HG03135 (cell line): ENCODE results near the gene TRIP6.
A peak's percentile ranks its signal among the peaks of the same experiment; 100 is the strongest.

Experiments used
- ATAC-seq: cut with Tn5 transposase; IDR thresholded peaks from one replicate; pipeline ENCODE4 v1.9.1; 2021; ENCODE audit warnings: mild to moderate bottlenecking, moderate library complexity; ENCODE audit not compliant: unreplicated experiment

The TRIP6 gene

DNA sequence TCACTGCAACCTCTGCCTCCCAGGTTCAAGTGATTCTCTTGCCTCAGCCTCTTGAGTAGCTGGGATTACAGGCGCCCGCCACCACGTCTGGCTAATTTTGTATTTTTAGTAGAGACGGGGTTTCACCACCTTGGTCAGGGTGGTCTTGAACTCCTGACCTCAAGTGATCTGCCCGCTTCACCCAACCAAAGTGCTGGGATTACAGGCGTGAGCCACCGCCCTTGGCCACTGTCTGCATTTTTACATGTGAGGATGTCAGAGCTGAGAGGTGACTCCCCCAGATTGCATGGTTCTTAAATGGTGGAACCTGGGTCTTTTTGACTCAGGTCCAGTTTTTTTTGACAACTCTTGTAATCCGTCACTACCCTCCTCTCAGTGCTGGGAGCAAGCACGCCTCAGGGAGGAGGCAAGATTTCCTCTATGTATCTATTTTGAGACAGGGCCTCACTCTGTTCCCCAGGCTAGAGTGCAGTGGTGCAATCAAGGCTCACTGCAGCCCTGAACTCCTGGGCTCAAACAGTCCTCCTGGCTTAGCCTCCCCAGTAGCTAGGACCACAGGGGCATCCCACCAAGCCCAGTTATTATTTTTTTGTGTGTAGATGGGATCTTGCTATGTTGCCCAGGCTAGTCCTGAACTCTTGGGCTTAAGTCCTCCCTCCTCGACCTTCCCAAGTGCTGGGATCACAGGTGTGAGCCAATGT lies 6.6 kb downstream of the TRIP6 start:
- no peak for ATAC-seq

DNA sequence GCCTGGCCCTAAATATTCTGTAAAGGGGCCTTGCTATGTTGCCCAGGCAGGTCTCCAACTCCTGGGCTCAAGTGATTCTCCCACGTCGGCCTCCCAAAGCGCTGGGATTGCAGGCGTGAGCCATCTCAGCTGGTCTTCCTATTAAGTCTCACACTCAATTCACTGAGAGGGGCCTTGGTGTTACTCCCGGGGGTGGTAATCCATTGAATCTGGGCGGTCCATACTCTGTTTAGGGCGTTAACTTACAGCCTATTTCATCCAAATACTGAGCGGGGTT lies 7.1 kb downstream of the TRIP6 start:
- no peak for ATAC-seq

DNA sequence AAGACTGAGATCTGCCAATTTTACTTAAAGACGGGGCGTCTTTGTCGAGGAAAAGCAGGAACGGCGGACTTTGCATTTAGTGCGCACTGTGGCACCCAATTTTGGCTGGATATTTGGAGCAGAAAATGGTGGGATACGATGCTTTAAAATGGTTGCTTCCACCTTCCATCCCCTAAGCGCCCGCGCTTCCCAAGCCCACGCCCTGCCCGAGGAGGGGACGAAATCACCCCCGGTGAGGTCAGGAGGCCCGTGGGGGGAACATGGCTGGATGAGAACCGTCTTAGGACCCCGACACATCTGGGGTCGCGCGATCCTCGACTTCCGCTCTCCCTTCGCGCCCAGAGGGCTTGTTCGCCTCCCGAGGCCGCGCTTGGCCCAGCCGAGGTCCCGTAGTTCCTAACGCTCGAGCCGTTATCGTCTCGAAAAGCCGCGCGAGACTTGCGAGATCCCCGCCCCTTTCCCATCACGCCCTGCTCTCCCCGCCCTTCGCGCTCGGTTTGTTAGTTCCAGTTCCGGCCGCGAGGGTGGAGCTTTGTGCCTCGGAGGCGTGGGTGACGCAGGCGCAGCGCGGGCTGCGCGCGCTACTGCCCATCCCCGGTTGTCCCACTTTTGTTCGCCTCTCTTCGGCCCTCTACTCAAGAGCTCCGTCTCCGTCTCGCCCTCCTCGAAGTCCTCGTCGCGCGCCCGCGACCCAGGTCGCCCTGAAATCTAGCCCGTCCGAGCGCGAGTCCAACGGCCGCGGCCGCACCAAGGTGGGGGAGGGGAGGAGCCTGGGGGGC lies 7.6 kb downstream of the TRIP6 start, which contains the start of gene SRRT:
Gene SRRT, plus strand, starts transcription at position 527 of the 779 bp plus-strand sequence. CDS start 488 bp downstream, outside the sequence.
- ATAC-seq: peak; percentile 84

GRCh38 chr7:100875356-100875751 lies 8.2 kb downstream of the TRIP6 start:
- ATAC-seq: peak; percentile 28

- ATAC-seq: no peak
These were observed 10.8 kb downstream of the TRIP6 start for GRCh38 chr7:100878013-100878412.

GRCh38 chr7:100878685-100879084 lies 11.5 kb downstream of the TRIP6 start:
- no peak for ATAC-seq

DNA sequence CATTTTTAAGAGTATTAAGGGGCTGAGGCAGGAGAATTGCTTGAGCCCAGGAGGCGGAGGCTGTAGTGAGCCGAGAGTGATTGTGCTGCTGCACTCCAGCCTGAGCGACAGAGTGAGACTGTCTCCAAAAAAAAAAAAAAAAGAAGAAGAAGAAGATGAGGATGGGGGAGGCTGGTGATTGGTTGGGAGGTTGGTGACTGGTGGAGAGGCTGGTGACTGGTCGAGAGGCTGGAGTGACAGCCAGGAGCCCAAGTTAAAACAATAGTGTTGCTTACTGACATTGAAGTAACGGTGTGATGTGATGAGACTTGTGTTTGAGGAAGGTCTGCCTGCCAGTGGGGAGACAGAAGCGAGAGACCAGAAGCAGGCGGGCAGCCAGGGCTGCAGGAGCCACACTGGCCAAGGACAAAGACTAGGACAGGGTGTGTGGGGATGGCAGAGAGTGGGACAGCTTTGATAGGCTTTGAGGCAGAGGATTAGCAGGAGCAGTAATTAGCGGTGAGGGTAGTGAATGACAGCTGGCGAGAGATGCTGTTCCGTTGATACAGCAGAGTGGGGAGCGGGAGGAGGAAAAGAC lies 12.6 kb downstream of the TRIP6 start:
- no peak for ATAC-seq

GRCh38 chr7:100880645-100881044 lies 13.5 kb downstream of the TRIP6 start:
- ATAC-seq: no peak

GRCh38 chr7:100881136-100881535 lies 13.9 kb downstream of the TRIP6 start:
- no peak for ATAC-seq

- no peak for ATAC-seq
These were observed 15.0 kb downstream of the TRIP6 start for GRCh38 chr7:100882201-100882600.

- no peak for ATAC-seq
These were observed 15.8 kb downstream of the TRIP6 start for GRCh38 chr7:100882785-100883526.

- no peak for ATAC-seq
These were observed 17.7 kb downstream of the TRIP6 start for GRCh38 chr7:100884736-100885439.

DNA sequence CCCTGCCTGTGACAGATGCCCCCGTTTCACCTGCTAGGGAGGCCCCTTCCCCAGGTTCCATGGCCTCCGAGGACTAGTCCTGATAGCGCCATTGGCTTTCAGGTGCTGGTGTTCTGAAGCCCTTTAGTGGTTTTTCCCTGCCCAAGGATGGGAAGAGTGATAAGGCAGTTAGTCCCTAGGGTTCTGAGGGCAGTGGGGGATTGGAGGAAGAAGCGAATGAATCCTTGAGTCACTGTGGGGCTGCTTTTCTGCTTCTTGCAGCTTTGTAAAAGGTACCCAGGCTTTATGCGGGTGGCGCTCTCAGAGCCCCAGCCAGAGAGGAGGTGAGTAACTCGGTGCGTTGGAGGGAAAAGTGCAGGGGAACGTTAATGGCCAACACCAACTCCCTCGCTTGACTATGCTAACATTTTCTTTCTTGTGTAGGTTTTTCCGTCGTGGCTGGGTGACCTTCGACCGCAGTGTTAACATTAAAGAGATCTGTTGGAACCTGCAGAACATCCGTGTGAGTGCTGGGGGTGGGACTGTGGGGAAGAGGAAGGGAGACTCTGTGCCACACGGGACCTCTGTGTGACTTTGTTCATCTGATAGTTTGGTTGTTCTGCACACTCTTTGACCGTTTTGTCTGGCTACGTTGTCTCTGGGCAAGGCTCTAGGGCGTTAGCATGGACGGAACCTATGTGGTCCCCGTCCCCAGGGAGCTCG lies 18.4 kb downstream of the TRIP6 start:
- ATAC-seq: no peak

DNA sequence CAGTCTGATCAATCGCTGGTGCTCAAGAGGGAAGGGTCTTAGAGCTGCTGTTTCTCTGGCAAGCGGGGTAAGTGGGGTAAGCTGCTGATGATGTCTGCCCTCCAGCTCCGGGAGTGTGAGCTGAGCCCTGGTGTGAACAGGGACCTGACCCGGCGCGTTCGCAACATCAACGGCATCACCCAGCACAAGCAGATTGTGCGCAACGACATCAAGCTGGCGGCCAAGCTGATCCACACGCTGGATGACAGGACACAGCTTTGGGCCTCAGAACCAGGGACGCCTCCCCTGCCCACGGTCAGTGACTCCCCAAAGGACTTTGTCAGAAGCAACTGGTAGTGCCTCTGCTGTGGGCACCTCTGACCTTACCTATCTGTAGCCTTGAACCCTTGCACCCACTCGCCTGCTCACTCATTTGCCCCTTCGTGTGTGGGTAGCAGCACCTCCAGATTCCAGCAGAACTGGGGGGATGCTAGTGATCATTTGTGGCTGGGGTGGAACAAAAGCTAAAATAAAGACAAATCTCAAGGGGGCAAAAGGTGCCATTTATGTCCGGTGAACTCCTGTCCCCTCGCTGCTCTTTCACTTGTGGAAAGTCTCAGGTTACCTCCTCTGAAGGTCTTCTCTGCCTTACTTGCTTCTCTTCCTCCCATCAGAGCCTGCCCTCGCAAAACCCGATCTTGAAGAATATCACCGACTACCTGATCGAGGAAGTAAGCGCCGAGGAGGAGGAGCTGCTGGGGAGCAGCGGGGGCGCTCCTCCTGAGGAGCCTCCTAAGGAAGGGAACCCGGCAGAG lies 19.2 kb downstream of the TRIP6 start:
- no peak for ATAC-seq

- no peak for ATAC-seq
These were observed 19.8 kb downstream of the TRIP6 start for GRCh38 chr7:100886936-100887515.

DNA sequence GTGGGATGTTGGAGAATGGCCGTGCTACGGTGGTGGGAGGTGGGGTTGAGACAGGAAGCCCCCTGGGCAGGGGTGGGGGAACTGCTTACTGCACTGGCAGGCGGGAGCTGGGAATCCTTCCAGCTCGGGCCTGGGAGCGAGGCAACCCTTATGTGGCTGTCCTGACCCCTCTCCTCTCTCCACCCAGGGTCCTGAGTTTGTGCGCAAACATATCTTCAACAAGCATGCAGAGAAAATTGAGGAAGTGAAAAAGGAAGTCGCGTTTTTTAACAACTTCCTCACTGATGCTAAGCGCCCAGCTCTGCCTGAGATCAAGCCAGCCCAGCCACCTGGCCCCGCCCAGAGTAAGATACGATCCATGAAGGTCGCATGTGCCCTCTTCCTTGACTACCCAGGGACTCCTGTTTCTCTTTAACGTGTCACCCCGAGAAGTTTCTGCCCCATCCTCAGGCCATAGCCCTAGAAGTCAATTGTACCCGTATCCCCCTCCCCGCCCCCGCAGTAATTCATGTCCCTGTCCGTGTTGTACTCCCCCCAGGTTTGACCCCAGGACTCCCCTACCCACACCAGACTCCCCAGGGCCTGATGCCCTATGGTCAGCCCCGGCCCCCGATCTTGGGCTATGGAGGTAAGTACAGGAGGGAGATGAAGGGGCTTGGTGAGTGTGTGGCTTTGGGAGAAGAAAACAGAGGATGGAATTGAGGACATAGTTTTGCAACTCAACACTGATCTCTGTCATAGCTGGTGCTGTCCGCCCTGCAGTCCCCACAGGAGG lies 20.5 kb downstream of the TRIP6 start:
- ATAC-seq: peak; percentile 51

GRCh38 chr7:100888291-100888987 lies 21.3 kb downstream of the TRIP6 start:
- no peak for ATAC-seq
